Skeletal muscle satellite cell (primary cell): ENCODE measurements around the gene SKIC8. TPM values are rescaled to one million over a fixed set of nuclear protein-coding genes. Genes with fewer than 3 reads are reported as not detected.

Experiments
- H3K27me3 ChIP-seq: 2 replicates; pipeline ENCODE4 v1.7.0; 2013; ENCODE audit warnings: low read length; ENCODE audit not compliant: control insufficient read depth, insufficient read depth
- H3K36me3 ChIP-seq: 2 replicates; pipeline ENCODE4 v1.7.0; 2013; ENCODE audit warnings: mild to moderate bottlenecking, control low read depth, low read length; ENCODE audit not compliant: insufficient read depth
- H3K4me1 ChIP-seq: 2 replicates; pipeline ENCODE4 v1.7.0; 2013; ENCODE audit warnings: low read length; ENCODE audit not compliant: control insufficient read depth, insufficient read depth
- H3K4me2 ChIP-seq: 2 replicates; pipeline ENCODE4 v1.7.0; 2013; ENCODE audit warnings: mild to moderate bottlenecking, low read length
- H3K4me3 ChIP-seq: 2 replicates; pipeline ENCODE4 v1.7.0; 2013; ENCODE audit warnings: low read length
- H3K9ac ChIP-seq: 2 replicates; pipeline ENCODE4 v1.7.0; 2013; ENCODE audit warnings: mild to moderate bottlenecking, low read depth, low read length, moderate library complexity
- H3K9me3 ChIP-seq: replicated peaks from 2 replicates; pipeline ENCODE4 v1.7.0; 2013; ENCODE audit warnings: mild to moderate bottlenecking, control low read depth, low read length
- total RNA-seq: library from RNA; depleted of rRNA; stranded (reverse); fragments of >200 nt; gene quantifications from 2 replicates; pipeline ENCODE4 v1.2.3, GENCODE V29; 2012; rRNA removed

The SKIC8 gene
- 92.8 and 94.0 TPM in 2 replicates for total RNA-seq

DNA sequence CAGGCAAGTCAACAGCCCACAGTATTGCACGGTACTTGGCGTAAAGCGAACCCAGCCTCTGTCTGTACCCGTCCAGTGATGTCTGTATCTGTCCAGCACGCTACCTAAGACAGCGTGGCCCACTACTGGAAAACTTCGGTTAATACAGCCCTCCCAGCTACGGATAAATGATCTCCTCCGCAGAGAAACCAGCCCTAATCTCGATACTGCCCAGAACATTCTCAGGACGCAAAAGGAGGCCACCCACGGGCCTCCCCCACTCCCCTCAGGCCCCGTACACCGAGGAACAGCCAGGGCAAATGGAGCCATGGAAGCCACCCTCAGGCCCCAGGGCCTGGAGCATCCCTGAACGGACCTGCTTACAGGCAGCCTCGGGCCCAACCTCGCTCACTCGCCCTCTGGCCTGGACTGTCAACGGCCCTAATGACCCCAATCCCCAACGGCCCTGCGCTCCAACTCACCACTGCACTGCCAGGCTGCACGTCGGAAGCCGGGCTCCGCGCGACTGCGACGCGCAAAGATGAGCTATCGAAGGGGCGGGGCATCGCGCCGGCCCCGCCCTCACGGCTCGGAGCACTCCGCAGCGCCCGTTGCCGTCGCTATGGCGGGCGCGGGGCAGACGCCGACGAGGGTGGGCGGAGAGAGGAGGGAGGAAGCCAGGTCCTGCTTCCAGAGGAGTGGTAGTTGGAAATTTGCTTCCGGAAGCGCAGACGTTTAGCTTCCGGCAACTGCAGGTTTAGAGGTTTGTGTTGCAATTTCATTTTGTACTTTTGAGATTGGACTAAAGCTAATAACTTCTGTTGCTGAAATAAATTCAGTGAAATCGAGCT, at the start of gene SKIC8:
Gene SKIC8, minus strand, starts transcription at position 509 of the 830 bp plus-strand sequence. CDS start 3,923 bp downstream, outside the sequence.
- H3K9ac ChIP-seq: peak within 1 kb of the TSS; percentile 91
- peaks cover 2% of the 10 kb centered on the region for H3K36me3 ChIP-seq
- no peaks in the 10 kb centered on the region for H3K9me3 ChIP-seq
- H3K4me1 ChIP-seq: peaks cover 22% of the 10 kb centered on the region
- H3K4me3 ChIP-seq: peak within 1 kb of the TSS; percentile 88
- H3K27me3 ChIP-seq: peaks cover 2% of the 10 kb centered on the region
- H3K4me2 ChIP-seq: peak within 1 kb of the TSS; percentile 88

DNA sequence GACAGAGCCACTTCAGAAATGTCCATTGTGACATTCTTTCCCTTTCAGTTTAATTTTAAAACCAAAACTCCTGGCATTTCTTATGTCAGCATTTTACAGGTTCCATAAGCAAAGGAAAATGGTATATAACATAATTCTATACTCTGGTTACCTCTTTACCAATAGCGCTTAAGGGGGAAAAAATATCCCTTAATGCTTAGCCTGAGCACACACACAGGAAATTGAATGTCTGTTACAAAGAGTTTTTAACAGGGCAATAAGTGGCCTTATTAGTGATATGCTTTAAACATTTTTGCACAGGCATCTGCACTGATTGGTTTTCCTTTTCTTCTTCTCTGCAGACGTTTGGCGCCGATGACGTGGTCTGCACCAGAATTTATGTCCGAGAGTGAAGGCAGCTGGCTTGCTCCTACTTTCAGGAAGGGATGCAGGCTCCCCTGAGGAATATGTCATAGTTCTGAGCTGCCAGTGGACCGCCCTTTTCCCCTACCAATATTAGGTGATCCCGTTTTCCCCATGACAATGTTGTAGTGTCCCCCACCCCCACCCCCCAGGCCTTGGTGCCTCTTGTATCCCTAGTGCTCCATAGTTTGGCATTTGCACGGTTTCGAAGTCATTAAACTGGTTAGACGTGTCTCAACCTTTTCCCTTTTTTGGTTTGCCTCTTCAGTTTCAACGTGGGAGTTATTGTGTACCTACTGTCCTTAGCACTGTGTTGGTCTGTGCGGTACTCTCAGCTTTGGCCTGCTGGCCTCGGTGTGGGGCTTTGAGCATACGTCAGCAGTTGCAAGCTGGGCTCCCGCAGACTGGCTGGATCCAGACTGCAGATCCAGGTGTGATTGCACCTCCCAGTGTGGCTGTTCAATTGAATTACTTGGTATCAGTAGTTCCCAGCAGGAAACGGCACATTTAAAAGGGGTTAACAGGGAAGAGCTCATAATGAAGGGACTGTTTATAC, 48.5 kb upstream of the SKIC8 start:
- Histone ChIP-seq H3K4me1 (no peaks in the 10 kb centered on the region), H3K9ac (no peak overlapping the region), H3K36me3 (no peaks in the 10 kb centered on the region), H3K9me3 (no peaks in the 10 kb centered on the region), H3K27me3 (peaks cover 67% of the 10 kb centered on the region), H3K4me2 (no peak overlapping the region), H3K4me3 (no peak overlapping the region)

DNA sequence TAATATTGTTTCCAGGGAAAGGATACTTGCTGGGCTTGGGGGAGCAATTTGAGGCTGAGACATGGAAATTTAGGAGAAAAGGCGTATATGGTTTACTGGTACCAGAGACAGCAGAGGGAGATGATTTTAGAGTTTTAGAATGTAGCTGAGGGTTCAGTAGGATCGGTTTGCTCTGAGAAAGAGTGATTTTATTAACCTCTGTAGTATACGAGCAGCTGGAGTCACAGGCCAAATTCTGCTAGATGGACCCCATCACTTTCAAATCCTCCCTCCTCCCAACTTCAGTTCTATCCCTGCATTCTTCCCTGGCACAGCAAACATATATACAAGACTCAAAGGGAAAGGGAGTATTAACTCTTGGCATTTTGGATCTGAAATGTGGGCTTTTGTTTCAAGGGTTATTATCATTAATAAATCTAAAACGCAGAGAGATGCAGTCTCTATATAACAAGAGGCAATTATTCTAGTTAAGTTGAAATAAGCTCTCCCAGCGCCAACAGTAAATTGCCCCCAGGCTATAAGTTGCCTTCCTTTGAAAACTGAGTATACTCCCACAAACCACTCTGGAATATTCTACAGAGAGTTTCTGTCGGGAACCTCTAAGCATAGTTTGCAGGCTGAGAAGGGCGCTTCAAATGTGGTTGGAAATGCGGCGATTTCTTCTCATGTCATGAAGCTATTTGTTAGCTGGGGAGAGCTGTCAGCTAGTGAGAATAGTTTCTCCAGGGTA, 46.2 kb upstream of the SKIC8 start:
- no peak overlapping the region for H3K4me2 ChIP-seq
- no peaks in the 10 kb centered on the region for H3K9me3 ChIP-seq
- H3K36me3 ChIP-seq: no peaks in the 10 kb centered on the region
- peaks cover 89% of the 10 kb centered on the region for H3K27me3 ChIP-seq
- no peak overlapping the region for H3K9ac ChIP-seq
- H3K4me1 ChIP-seq: no peaks in the 10 kb centered on the region
- H3K4me3 ChIP-seq: no peak overlapping the region

DNA sequence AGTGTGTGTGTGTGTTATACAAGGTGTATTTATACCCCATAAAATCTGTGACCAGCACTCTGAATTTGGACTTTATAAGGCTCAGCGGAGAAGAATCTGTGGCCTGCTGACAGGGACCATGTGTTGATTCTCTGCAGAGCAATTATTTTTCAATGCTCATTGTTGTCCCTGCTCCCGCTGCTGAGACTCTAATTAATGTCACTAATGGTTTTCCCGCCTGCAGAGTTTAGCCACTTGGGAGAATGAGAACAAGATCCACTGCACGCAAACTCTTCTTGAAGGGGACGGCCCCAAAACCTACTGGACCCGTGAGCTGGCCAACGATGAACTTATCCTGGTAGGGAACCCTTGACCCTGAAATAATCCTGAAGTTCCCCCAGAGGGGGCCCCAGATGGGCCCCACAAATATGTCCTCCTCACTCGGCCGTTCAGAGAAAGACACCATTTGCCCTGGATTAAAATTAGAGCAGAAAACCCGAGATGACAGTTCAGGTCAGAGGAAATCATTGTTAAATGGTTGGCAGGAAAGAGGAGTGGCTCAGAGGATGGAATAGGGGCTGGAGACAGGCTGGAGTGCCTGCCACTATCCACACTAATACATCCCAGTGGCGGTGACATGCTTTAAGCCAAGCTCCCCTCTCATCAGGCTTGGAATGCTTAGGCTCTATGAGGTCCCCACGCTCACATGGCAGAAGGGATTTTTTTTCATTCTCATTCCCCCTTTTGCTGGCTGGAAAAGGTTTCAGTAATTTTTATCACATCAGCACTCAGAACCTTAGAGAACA, 44.1 kb upstream of the SKIC8 start:
- Histone ChIP-seq H3K27me3 (peaks cover 92% of the 10 kb centered on the region), H3K36me3 (no peaks in the 10 kb centered on the region), H3K4me1 (no peaks in the 10 kb centered on the region), H3K9me3 (no peaks in the 10 kb centered on the region), H3K4me2 (no peak overlapping the region), H3K4me3 (no peak overlapping the region), H3K9ac (no peak overlapping the region)

DNA sequence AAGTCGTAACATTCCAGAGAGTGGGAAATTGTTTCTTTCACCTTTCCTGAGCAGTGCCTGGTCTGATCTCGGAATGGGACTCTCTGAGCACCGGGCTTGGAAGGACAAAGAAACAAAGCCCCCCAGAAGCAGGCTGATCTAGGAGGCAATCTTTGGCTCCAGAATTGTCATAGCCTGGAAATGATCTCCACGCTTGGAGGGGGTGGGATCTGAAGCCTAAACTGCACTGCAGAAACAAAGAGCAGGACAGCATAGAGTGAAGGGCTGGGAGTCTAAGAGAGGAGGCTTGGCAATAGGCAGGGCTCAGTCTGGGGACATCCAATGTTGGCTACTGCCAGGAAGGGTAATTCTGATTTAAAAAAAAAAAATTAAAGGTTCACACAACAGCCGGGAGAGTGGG, 42.6 kb upstream of the SKIC8 start:
- Histone ChIP-seq H3K27me3 (peaks cover 86% of the 10 kb centered on the region), H3K4me3 (no peak overlapping the region), H3K9me3 (no peaks in the 10 kb centered on the region)

DNA sequence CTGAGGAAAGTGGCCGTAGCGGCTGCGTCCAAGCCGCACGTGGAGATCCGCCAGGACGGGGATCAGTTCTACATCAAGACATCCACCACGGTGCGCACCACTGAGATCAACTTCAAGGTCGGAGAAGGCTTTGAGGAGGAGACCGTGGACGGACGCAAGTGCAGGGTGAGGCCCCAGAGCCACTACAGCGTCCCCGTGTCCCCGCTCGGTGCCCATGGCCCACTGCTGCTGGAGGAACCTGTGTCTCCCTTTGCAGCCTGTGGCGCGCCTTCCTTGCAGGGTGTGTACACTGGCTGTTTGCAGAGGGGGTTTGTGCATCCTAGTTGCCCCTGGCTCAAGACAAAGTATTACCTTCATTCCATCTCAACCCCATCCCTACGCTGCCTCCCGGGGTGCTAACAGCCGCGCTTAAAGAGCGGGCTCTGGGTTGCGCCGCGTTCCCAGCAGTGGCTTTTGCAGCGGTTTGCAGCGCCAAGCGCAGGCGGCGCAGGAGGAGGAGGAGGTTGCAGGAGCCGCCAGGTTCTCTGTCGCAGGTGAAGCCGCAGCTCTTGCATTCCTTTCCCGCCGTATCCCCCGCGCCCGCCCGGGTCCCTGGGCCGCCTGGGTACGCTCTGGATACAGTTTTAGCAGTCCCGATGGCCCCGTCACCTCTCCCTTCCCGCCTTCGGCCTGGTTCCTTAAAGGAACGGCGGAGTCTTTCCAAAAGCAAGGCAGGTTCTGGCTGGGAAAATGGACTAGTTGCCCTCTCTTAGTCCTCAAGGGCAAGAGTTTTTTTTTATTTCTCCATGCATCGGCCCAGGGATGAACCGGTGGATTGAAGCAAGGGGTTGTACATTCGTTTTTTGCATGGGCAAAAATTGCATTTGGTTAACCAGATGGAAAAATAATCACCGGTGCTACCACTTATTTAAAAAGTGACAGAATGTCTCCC, 41.9 kb upstream of the SKIC8 start:
- H3K9me3 ChIP-seq: no peaks in the 10 kb centered on the region
- no peaks in the 10 kb centered on the region for H3K36me3 ChIP-seq
- no peaks in the 10 kb centered on the region for H3K4me1 ChIP-seq
- H3K4me3 ChIP-seq: no peak overlapping the region
- H3K27me3 ChIP-seq: peaks cover 85% of the 10 kb centered on the region
- H3K9ac ChIP-seq: no peak overlapping the region
- no peak overlapping the region for H3K4me2 ChIP-seq

More for the DNA sequence above, 42.6 kb upstream of the SKIC8 start:
- Histone ChIP-seq H3K4me1 (no peaks in the 10 kb centered on the region), H3K36me3 (no peaks in the 10 kb centered on the region), H3K9ac (no peak overlapping the region), H3K4me2 (no peak overlapping the region)

DNA sequence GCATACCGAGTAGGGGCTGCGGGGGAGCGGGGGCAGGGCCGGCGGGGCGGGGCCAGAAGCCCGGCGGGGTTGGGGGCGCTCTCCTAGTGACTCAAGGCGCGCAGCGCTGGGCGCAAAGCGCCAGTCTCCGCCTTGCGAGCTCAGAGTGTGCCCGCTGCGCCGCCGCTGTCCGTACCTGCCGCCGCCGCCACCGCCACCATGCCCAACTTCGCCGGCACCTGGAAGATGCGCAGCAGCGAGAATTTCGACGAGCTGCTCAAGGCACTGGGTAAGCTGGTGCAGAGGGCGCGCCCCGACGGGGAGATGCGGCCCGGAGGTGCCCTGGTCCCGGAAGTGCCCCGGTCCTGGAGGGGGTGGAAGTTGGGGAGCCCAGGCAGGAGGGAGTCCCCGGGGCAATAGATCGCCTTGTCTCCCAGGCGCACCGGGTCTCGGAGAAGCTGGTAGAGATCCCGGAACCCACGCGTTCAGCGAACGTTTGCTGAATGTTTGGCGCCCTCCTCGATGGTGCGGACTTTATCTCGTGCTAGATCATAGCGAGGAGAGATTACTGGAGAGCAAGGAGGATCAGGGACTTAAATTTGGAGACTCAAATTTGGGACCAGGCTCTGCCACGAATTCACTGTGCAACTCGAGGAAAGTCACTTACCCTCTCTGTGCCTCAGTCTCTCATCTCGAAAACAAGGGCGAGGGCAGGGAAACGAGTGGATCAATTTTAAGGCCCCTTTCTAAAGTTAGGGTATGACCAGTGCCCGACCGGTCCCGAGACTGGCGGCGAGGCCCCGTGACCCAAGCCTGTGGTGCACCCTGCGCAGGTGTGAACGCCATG, 41.0 kb upstream of the SKIC8 start, which contains the start of gene CRABP1:
Gene CRABP1, plus strand, starts transcription at position 123 of the 826 bp plus-strand sequence. Its CDS starts 76 bp downstream, at position 199.
- Histone ChIP-seq H3K4me2 (no peak within 1 kb of the TSS), H3K4me3 (no peak within 1 kb of the TSS), H3K36me3 (no peaks in the 10 kb centered on the region), H3K9me3 (no peaks in the 10 kb centered on the region), H3K4me1 (no peaks in the 10 kb centered on the region), H3K9ac (no peak within 1 kb of the TSS), H3K27me3 (peaks cover 85% of the 10 kb centered on the region)

DNA sequence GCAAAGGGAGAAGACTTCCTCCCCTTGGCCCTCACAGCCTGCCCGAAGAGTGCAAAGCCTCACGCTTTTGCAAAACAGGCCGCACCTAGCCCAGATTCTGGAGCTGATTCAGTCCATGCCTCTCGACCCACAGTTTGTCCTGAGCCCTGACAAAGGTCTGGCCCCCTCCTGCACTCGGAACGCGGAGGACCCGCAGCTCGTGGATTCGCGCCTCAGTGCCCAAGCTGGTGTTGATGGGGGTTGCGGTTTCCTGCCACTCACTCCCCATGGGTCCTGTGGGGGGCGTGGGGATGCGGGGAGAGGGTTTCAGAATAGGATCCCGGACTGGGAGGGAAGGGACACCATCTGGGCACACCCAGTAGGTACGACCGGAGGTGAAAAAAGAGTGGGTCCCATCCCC, 40.1 kb upstream of the SKIC8 start:
- Histone ChIP-seq H3K4me2 (no peak overlapping the region), H3K27me3 (peaks cover 85% of the 10 kb centered on the region), H3K4me1 (no peaks in the 10 kb centered on the region), H3K9ac (no peak overlapping the region), H3K9me3 (no peaks in the 10 kb centered on the region), H3K4me3 (no peak overlapping the region), H3K36me3 (no peaks in the 10 kb centered on the region)

DNA sequence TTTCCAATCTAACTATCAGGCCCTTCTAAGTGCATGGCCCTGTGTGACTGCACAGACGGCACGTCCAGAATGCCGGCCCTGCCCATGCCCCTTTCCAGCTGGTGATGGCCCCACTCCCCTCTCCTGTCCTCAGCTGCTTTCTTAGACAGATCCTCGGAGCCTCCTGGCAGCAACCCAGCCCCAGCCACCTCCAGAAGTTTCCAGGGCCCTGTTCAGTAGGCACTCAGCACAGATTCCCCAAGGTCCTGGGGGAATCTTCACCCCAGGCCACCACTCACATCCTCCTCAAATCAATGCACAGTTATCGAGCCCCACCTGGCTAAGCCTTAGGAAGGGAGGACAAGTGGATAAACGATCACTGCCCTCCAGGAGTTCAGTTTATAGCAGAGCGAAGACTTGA, 39.4 kb upstream of the SKIC8 start:
- no peaks in the 10 kb centered on the region for H3K36me3 ChIP-seq
- peaks cover 87% of the 10 kb centered on the region for H3K27me3 ChIP-seq
- H3K4me2 ChIP-seq: no peak overlapping the region
- no peak overlapping the region for H3K9ac ChIP-seq
- H3K4me3 ChIP-seq: no peak overlapping the region
- no peaks in the 10 kb centered on the region for H3K9me3 ChIP-seq
- H3K4me1 ChIP-seq: no peaks in the 10 kb centered on the region
